Occipital lobe (tissue), 2 donors: ENCODE results near the gene THBS2. TPM values are rescaled to one million over a fixed set of nuclear protein-coding genes. Genes with fewer than 3 reads are reported as not detected.
A peak's percentile ranks its signal among the peaks of the same experiment; 100 is the strongest.
"Not testable (repeated sequence)": the region's sequence is repeated elsewhere in the genome, so short reads cannot be mapped to it uniquely, and the experiment has no call there.

ENCODE experiments used
- DNase-seq: peaks from one replicate; lab custom pipeline; 2025; lab: John Stamatoyannopoulos, UW
- total RNA-seq: library from RNA; depleted of rRNA; stranded (reverse); fragments of >200 nt; gene quantifications from one replicate; pipeline ENCODE4 v1.2.3, GENCODE V29; 2014

The THBS2 gene
- total RNA-seq, 1 donor from 2014 or later = 15.8 TPM

GRCh38 chr6:169231790-169232506 lies 21.7 kb downstream of the THBS2 start:
- DNase-seq = no peak

GRCh38 chr6:169230946-169231789 lies 22.5 kb downstream of the THBS2 start:
- DNase-seq = no peak

GRCh38 chr6:169230322-169230665 lies 23.4 kb downstream of the THBS2 start:
- DNase-seq = no peak

GRCh38 chr6:169229615-169230321 lies 23.9 kb downstream of the THBS2 start:
- DNase-seq = no peak

GRCh38 chr6:169227116-169227515 lies 26.5 kb downstream of the THBS2 start:
- DNase-seq = no peak

- no peak for DNase-seq
Measured at GRCh38 chr6:169225887-169226286, 27.8 kb downstream of the THBS2 start.

GRCh38 chr6:169225131-169225576 lies 28.5 kb downstream of the THBS2 start:
- no peak for DNase-seq

- DNase-seq = no peak
Measured at GRCh38 chr6:169224716-169225115, 28.9 kb downstream of the THBS2 start.

- DNase-seq = no peak
Measured at GRCh38 chr6:169224185-169224695, 29.4 kb downstream of the THBS2 start.

GRCh38 chr6:169223006-169223405 lies 30.6 kb downstream of the THBS2 start:
- no peak for DNase-seq

- DNase-seq = no peak
Measured at GRCh38 chr6:169222126-169222525, 31.5 kb downstream of the THBS2 start.

GRCh38 chr6:169221264-169221663 lies 32.4 kb downstream of the THBS2 start:
- DNase-seq = no peak

- DNase-seq = no peak
Measured at GRCh38 chr6:169220068-169220964, 33.3 kb downstream of the THBS2 start.

- no peak for DNase-seq
Measured at GRCh38 chr6:169217972-169218371, 35.7 kb downstream of the THBS2 start.

GRCh38 chr6:169216830-169217229 lies 36.8 kb downstream of the THBS2 start:
- no peak for DNase-seq

- DNase-seq = no peak
Measured at GRCh38 chr6:169215201-169215681, 38.4 kb downstream of the THBS2 start.

GRCh38 chr6:169214789-169215188 lies 38.9 kb downstream of the THBS2 start:
- DNase-seq = not testable (repeated sequence)

- no peak for DNase-seq
Measured at GRCh38 chr6:169213814-169214520, 39.7 kb downstream of the THBS2 start.

GRCh38 chr6:169212897-169213813 lies 40.5 kb downstream of the THBS2 start:
- DNase-seq = peak; percentile 88
